BLaER1 (cell line): ENCODE measurements around the gene BLOC1S6.

Experiments
- H3K27ac ChIP-seq: shearing (Covaris generic); formaldehyde crosslinking; 2 replicates; pipeline ENCODE4 v1.8.1; 2022
- H3K27me3 ChIP-seq: shearing (Covaris generic); formaldehyde crosslinking; 2 replicates; pipeline ENCODE4 v1.8.1; 2022
- H3K36me3 ChIP-seq: shearing (Covaris generic); formaldehyde crosslinking; 2 replicates; pipeline ENCODE4 v1.8.1; 2022
- H3K4me1 ChIP-seq: shearing (Covaris generic); formaldehyde crosslinking; 2 replicates; pipeline ENCODE4 v1.8.1; 2022
- H3K4me2 ChIP-seq: shearing (Covaris generic); formaldehyde crosslinking; 2 replicates; pipeline ENCODE4 v1.8.1; 2022
- H3K4me3 ChIP-seq: shearing (Covaris generic); formaldehyde crosslinking; 2 replicates; pipeline ENCODE4 v1.8.1; 2022
- H3K9ac ChIP-seq: shearing (Covaris generic); formaldehyde crosslinking; 2 replicates; pipeline ENCODE4 v1.8.1; 2022
- H3K9me3 ChIP-seq: shearing (Covaris generic); formaldehyde crosslinking; 2 replicates; pipeline ENCODE4 v1.8.1; 2022
- H4K20me1 ChIP-seq: shearing (Covaris generic); formaldehyde crosslinking; 2 replicates; pipeline ENCODE4 v1.8.1; 2022
- Cebpa-rat ChIP-seq: shearing (Covaris generic); IDR thresholded peaks from 2 replicates; pipeline ENCODE4 v1.8.1; 2022

The BLOC1S6 gene

DNA sequence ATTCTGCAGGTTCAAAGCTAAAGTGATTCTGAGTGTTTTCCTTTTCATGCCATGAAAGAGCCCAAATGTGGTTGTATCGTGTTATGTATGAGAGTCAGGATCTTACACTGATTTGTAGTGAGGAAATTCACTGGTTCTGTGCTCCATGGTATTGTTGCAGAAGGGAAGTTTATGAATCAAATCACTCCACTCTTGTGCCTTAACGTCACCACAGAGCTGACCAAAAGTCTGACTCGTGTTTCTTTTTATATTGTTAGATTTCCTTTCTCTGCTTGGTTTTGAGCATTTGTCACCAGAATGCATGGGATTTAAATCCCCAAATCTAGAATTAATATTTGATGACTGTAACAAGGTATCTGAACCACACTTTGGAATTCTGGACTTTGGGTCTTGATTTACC, 35.5 kb upstream of the BLOC1S6 start:
- H3K27me3 ChIP-seq: no peaks in the 10 kb centered on the region
- TF ChIP-seq Cebpa-rat: no peak
- H3K36me3 ChIP-seq: no peaks in the 10 kb centered on the region
- H3K9ac ChIP-seq: no peak overlapping the region
- no peak overlapping the region for H3K4me3 ChIP-seq
- no peak overlapping the region for H3K27ac ChIP-seq
- H4K20me1 ChIP-seq: no peaks in the 10 kb centered on the region
- no peaks in the 10 kb centered on the region for H3K9me3 ChIP-seq
- peaks cover 7% of the 10 kb centered on the region; the same call in 1 of the 2 replicates for H3K4me1 ChIP-seq
- H3K4me2 ChIP-seq: no peak overlapping the region

DNA sequence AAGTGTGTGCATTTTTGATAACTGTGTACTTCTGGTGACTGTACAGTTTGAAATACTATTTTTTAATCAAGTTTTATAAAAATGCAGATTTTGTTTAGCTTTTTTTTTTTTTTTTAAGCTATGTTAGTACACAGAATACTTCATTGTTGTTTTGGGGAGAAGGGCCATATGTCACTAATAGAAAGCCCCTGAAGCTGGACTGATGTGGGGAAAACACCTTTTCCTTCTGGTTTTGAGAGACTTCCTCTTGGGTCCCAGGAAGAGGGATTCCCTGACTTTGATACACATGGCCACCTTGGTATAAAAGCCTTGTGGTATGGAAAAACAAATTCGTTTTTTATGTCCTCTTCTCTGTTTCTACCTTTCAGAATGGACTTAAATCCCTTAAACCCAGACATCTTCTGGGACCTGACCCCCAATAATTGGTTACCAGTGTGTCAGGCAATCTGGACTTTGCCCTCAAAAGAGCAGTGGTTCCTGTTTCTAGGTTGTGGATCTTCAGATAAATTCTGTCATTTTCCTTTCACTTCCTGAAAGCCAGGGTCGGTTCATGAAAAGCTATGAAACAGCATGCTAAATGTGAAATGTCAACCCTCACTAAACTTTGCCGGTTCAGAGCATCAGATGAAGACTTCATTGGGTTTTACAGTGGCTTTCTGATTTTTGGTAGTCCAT, 31.1 kb upstream of the BLOC1S6 start:
- H3K36me3 ChIP-seq: no peaks in the 10 kb centered on the region
- H4K20me1 ChIP-seq: no peaks in the 10 kb centered on the region
- no peaks in the 10 kb centered on the region for H3K27me3 ChIP-seq
- TF ChIP-seq Cebpa-rat: no peak
- no peak overlapping the region for H3K27ac ChIP-seq
- H3K4me2 ChIP-seq: no peak overlapping the region
- H3K4me1 ChIP-seq: peaks cover 7% of the 10 kb centered on the region; the same call in 1 of the 2 replicates
- no peak overlapping the region for H3K9ac ChIP-seq
- H3K4me3 ChIP-seq: no peak overlapping the region
- no peaks in the 10 kb centered on the region for H3K9me3 ChIP-seq

DNA sequence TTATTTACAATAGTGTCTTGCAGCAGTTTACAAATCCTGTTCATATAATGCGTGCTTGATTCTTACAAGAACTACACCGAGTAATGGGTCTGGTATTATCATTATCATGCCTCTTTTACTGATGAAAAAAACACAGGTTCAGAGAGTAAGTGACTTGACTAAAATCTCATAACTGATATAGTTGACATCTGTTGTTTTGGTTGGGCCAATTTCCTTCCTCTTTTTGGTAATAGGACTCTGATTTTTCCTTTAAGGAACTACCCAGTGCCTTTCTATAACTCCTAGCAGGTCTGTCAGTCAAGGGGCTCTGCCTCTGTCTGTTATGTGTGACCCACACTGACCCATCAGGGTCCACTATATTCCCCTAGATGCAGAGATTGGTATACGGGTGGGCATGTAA, 14.6 kb upstream of the BLOC1S6 start:
- no peak overlapping the region for H3K4me3 ChIP-seq
- H4K20me1 ChIP-seq: no peaks in the 10 kb centered on the region
- TF ChIP-seq Cebpa-rat: no peak
- H3K4me2 ChIP-seq: peak overlapping the region; percentile 64
- no peaks in the 10 kb centered on the region for H3K36me3 ChIP-seq
- peaks cover 17% of the 10 kb centered on the region for H3K4me1 ChIP-seq
- H3K9me3 ChIP-seq: peaks cover 21% of the 10 kb centered on the region
- peak overlapping the region; percentile 44 for H3K27ac ChIP-seq
- no peak overlapping the region for H3K9ac ChIP-seq
- no peaks in the 10 kb centered on the region for H3K27me3 ChIP-seq

- H3K4me3 ChIP-seq: no peak overlapping the region
- no peak for TF ChIP-seq Cebpa-rat
Measured at GRCh38 chr15:45573961-45574629, 13.1 kb upstream of the BLOC1S6 start.

GRCh38 chr15:45581919-45582318, 5.3 kb upstream of the BLOC1S6 start:
- Histone ChIP-seq H3K9me3 (no peaks in the 10 kb centered on the region), H3K27ac (no peak overlapping the region), H3K4me2 (no peak overlapping the region), H3K36me3 (no peaks in the 10 kb centered on the region), H3K27me3 (no peaks in the 10 kb centered on the region), H3K9ac (no peak overlapping the region), H4K20me1 (no peaks in the 10 kb centered on the region), H3K4me1 (peaks cover 19% of the 10 kb centered on the region), H3K4me3 (no peak overlapping the region)
- no peak for TF ChIP-seq Cebpa-rat

More at GRCh38 chr15:45573961-45574629, 13.1 kb upstream of the BLOC1S6 start:
- Histone ChIP-seq H3K9me3 (peaks cover 21% of the 10 kb centered on the region), H3K36me3 (no peaks in the 10 kb centered on the region), H3K4me2 (no peak overlapping the region), H3K27me3 (no peaks in the 10 kb centered on the region), H3K27ac (no peak overlapping the region), H3K9ac (no peak overlapping the region), H4K20me1 (no peaks in the 10 kb centered on the region), H3K4me1 (peaks cover 22% of the 10 kb centered on the region)

GRCh38 chr15:45583731-45584639, 3.2 kb upstream of the BLOC1S6 start:
- Histone ChIP-seq H3K36me3 (no peaks in the 10 kb centered on the region), H3K4me1 (peaks cover 25% of the 10 kb centered on the region), H3K4me2 (no peak overlapping the region), H3K27ac (no peak overlapping the region), H3K9ac (no peak overlapping the region), H3K9me3 (no peaks in the 10 kb centered on the region), H4K20me1 (peaks cover 10% of the 10 kb centered on the region), H3K4me3 (no peak overlapping the region), H3K27me3 (no peaks in the 10 kb centered on the region)
- no peak for TF ChIP-seq Cebpa-rat

DNA sequence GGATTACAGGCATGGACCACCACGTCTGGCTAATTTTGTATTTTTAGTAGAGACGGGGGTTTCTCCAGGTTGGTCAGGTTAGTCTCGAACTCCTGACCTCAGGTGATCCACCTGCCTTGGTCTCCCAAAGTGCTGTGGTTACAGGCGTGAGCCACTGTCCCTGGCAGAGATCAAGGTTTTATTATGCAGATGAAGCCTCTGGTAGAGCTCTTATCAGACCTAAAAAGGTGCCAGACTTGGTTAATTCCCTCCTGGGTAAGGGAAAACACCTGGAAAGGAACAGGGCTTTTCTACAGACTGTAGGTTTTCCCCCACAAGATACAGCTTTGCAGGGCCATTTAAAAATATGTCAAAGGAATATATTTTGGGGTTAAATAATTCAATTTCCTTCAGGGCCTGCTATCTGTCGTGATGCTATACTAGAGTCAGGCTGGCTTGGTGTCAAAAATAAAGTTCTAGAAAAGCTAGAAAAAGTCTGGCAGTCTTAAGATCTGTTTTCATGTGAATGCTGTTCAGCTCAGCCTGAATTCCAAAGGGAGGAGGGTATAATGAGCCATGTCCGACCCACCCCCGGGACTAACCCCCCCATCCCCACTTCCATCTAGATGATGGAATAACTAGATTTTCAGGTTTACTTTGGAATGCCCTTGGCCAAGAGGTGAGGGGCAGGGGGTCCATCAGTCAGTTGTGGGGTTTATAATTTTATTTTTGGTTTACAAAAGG, 1.9 kb upstream of the BLOC1S6 start:
- Histone ChIP-seq H4K20me1 (peaks cover 14% of the 10 kb centered on the region), H3K4me2 (peak overlapping the region; percentile 91)

DNA sequence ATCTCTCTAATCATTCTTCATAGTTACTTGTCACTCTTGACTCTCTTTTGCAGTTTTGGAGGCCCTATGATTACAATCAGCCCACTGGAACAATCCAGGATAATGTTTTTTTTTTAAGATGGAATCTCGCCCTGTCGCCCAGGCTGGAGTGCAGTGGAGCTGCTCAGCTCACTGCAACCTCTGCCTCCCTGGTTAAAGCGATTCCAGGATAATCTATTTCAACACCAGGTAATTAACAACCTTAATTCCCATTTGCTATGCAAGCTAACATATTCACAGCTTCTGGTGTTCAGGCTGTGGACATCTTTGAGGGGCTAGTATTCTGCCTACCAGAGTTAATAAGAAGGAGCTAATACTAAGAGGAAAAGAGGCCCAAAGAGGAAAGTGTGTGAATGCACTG, 1.1 kb upstream of the BLOC1S6 start:
- H4K20me1 ChIP-seq: peaks cover 14% of the 10 kb centered on the region
- peak overlapping the region; percentile 84 for H3K4me3 ChIP-seq
- peak overlapping the region; percentile 96 for H3K27ac ChIP-seq
- H3K4me1 ChIP-seq: peaks cover 39% of the 10 kb centered on the region
- no peaks in the 10 kb centered on the region for H3K27me3 ChIP-seq
- no peaks in the 10 kb centered on the region for H3K36me3 ChIP-seq
- H3K9me3 ChIP-seq: no peaks in the 10 kb centered on the region
- TF ChIP-seq Cebpa-rat: no peak
- H3K9ac ChIP-seq: peak overlapping the region; percentile 92
- peak overlapping the region; percentile 91 for H3K4me2 ChIP-seq

More for the DNA sequence above, 1.9 kb upstream of the BLOC1S6 start:
- peaks cover 31% of the 10 kb centered on the region for H3K4me1 ChIP-seq
- H3K4me3 ChIP-seq: no peak overlapping the region
- no peak for TF ChIP-seq Cebpa-rat
- H3K9me3 ChIP-seq: no peaks in the 10 kb centered on the region
- no peaks in the 10 kb centered on the region for H3K36me3 ChIP-seq
- no peak overlapping the region for H3K9ac ChIP-seq
- H3K27ac ChIP-seq: no peak overlapping the region
- H3K27me3 ChIP-seq: no peaks in the 10 kb centered on the region

DNA sequence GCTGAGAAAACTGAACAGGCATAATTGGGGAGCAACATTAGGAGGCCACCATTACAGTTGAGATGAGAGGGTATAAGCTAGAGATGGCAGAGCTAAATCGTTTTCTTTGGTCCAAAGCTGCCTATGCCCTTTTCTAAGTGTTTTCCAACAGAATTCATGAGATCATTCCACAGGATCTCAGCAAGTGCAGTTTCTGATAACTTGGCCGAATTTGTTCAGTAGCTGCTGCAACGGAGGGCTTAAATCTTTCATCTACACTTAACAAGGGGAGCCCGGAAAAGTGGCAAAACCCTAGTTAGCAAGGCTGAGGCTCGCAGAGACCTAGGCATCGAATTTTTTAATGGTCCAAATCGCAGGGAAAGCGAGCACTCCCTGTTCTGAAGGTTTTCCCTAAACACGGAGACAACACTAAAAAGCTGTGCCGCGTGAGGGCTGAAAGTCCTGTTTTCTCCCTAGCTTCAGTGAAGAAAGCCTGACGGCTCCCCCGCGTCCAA, 531 bp upstream of the BLOC1S6 start:
- H3K4me2 ChIP-seq: peak overlapping the region; percentile 91
- H3K4me3 ChIP-seq: peak overlapping the region; percentile 84
- peaks cover 5% of the 10 kb centered on the region for H3K36me3 ChIP-seq
- 0 out of 2 replicates have a peak, but pooled peaks cover 4% of the 10 kb centered on the region for H3K9me3 ChIP-seq
- no peak for TF ChIP-seq Cebpa-rat
- peaks cover 44% of the 10 kb centered on the region for H3K4me1 ChIP-seq
- H3K27ac ChIP-seq: peak overlapping the region; percentile 96
- peaks cover 14% of the 10 kb centered on the region for H4K20me1 ChIP-seq
- H3K27me3 ChIP-seq: no peaks in the 10 kb centered on the region
- H3K9ac ChIP-seq: peak overlapping the region; percentile 92
